VCaP (cell line): Measurements from ENCODE around the gene NEK5.
A peak's percentile ranks its signal among the peaks of the same experiment; 100 is the strongest.

Source experiments
- H3K27ac ChIP-seq: fragments of 450-650 bp; 2 replicates; pipeline ENCODE4 v1.5.1; 2017
- CTCF ChIP-seq: fragments of 450-650 bp; conservative IDR thresholded peaks from 2 replicates; pipeline ENCODE4 v1.5.1; 2017; ENCODE audit warnings: mild to moderate bottlenecking, moderate library complexity

NEK5 gene

GRCh38 chr13:52020191-52020590 is 108.7 kb downstream of the NEK5 start:
- TF ChIP-seq CTCF = no peak
- no peak overlapping the region for H3K27ac ChIP-seq

- no peak overlapping the region for H3K27ac ChIP-seq
- no peak for TF ChIP-seq CTCF
Measured at GRCh38 chr13:52016296-52016695, 112.6 kb downstream of the NEK5 start.

GRCh38 chr13:52012512-52012836 is 116.4 kb downstream of the NEK5 start:
- no peak for TF ChIP-seq CTCF
- peak overlapping the region; percentile 85 for H3K27ac ChIP-seq

- TF ChIP-seq CTCF = no peak
- H3K27ac ChIP-seq = peak within 1 kb of the TSS; percentile 85
Measured at GRCh38 chr13:52011632-52012511, 117.0 kb downstream of the NEK5 start, which contains the start of gene ALG11. Gene ALG11 (plus strand): TSS chr13:52012398. CDS start chr13:52012419, 21 bp downstream.

- H3K27ac ChIP-seq = peak within 1 kb of the TSS; percentile 85
- TF ChIP-seq CTCF = 0 out of 2 replicates have a peak, but pooled peaks have one; percentile 6
Measured at GRCh38 chr13:52010890-52011631, 117.8 kb downstream of the NEK5 start, which contains the start of gene ATP7B. Gene ATP7B (minus strand): TSS chr13:52011450. CDS start chr13:52011337, 113 bp downstream.

- H3K27ac ChIP-seq = no peak overlapping the region
- TF ChIP-seq CTCF = no peak
Measured at GRCh38 chr13:52009946-52010345, 118.9 kb downstream of the NEK5 start.

- no peak for TF ChIP-seq CTCF
- H3K27ac ChIP-seq = no peak overlapping the region
Measured at GRCh38 chr13:52006523-52007245, 122.2 kb downstream of the NEK5 start.
